ENCODE data around the gene TSPEAR. TPM values are rescaled to one million over a fixed set of nuclear protein-coding genes. Genes with fewer than 3 reads are reported as not detected.
"Not testable (repeated sequence)": the region's sequence is repeated elsewhere in the genome, so short reads cannot be mapped to it uniquely, and the experiment has no call there.

Gene TSPEAR
- total RNA-seq, 1 experiment from 2014 or later = not detected

DNA sequence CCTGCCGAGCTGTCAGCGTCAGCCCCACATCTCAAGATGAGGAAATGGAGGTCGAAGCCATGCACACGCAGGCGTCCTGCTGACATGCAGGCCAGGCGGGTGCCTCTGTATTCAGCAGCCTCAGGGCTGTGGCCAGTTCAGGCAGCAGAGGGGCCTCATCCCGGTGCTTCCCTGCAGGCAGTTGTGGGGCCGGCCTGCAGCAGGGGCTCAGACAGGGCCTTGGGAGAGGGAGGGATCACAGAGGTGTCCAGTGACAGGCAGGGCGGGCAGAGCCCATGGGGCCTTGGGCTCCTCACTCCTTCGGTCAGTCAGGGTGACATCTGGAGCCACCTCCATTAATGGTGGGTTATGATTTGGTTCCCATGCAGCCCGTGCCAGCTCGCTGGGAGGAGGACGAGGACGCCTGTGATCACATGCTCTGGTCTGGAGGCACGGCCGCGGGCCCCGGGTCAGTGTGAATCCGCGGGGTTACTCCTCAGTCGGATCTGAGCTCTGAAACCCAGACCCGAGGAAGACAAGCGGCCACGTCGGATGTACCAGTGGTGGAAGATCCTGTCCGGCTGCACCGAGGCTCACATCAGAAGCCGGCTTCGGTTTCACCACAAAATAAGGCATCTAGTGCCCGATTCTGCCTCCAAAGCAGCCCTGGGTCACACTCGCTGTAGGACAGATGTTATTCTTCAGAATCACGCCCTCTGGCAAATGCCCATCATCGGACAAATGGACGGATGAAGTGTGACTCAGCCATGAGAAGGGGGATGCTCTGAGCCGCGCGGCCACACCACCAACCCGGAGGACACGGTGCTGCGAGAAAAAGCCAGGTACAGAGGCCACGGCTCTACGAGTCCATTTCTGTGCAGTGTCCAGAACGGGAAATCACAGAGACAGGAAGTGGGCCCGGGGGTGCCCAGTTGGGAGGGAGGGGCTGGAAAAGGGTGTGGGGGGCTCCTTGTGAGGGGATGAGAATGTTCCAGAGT lies 204.8 kb downstream of the TSPEAR start:
- Mint-ChIP-seq H3K27me3 (ENCODE audit: insufficient read depth, unreplicated experiment) (peaks cover 17% of the 10 kb centered on the region), H3K4me1 (ENCODE audit: insufficient read depth, unreplicated experiment) (peaks cover 6% of the 10 kb centered on the region), H3K36me3 (ENCODE audit: insufficient read depth, unreplicated experiment) (no peaks in the 10 kb centered on the region), H3K27ac (ENCODE audit: low read depth, unreplicated experiment) (no peak overlapping the region), H3K9me3 (ENCODE audit: unreplicated experiment) (no peaks in the 10 kb centered on the region), H3K4me3 (ENCODE audit: unreplicated experiment) (no peak overlapping the region)
- no TSS peak for BruUV-seq (replicated peaks)
- ChIA-PET CTCF (interaction anchor here (0.6 to 1.7 kb wide), 3 partner anchors 236 to 294 kb away, joined by 3 to 5 read pairs (median 4); no protein-coding TSS in a partner anchor), POLR2A (no interaction called here)
- no peak for DNase-seq (ENCODE audit: unreplicated experiment)
- TF ChIP-seq, protein P1, sequence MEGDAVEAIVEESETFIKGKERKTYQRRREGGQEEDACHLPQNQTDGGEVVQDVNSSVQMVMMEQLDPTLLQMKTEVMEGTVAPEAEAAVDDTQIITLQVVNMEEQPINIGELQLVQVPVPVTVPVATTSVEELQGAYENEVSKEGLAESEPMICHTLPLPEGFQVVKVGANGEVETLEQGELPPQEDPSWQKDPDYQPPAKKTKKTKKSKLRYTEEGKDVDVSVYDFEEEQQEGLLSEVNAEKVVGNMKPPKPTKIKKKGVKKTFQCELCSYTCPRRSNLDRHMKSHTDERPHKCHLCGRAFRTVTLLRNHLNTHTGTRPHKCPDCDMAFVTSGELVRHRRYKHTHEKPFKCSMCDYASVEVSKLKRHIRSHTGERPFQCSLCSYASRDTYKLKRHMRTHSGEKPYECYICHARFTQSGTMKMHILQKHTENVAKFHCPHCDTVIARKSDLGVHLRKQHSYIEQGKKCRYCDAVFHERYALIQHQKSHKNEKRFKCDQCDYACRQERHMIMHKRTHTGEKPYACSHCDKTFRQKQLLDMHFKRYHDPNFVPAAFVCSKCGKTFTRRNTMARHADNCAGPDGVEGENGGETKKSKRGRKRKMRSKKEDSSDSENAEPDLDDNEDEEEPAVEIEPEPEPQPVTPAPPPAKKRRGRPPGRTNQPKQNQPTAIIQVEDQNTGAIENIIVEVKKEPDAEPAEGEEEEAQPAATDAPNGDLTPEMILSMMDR (IDR thresholded peaks at IDR 0.05; ENCODE audit: unreplicated experiment) = no peak
- intact Hi-C loops (cut with micrococcal nuclease) = no loop called here

DNA sequence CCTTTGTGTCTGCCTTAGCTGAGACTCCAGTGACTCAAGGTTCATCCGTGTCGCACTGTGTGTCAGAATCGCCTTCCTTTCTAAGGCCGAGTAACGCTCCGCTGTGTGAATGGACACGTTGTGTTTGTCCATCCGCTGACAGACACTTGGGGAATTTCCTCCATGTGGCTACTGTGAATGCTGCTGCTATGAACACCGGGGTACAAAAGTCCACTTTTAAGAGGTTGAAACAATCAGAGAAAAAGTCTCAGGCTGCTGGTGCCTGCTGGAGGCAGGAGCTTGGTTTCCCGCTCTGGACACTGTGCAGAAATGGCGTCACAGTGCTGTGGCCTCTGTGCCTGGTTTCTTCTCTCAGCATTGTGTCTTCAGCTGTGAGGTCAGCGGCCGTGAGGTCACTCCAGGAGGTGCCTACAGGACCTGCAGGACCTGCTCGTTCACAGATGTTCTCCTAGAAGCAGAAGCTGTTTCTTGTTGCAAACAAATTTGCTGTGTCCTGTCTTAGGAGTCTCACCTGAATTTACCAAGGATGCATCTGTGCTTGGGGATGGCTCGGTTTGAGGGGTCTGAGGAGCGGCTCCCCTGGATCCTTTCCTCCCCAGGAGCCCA lies 205.6 kb downstream of the TSPEAR start:
- no peak for DNase-seq (ENCODE audit: unreplicated experiment)
- intact Hi-C loops (cut with micrococcal nuclease) = no loop called here
- ChIA-PET CTCF (interaction anchor here (0.6 to 1.7 kb wide), 4 partner anchors 190 to 295 kb away, joined by 3 to 5 read pairs (median 4); no protein-coding TSS in a partner anchor), POLR2A (no interaction called here)
- Mint-ChIP-seq H3K9me3 (ENCODE audit: unreplicated experiment) (no peaks in the 10 kb centered on the region), H3K27ac (ENCODE audit: low read depth, unreplicated experiment) (no peak overlapping the region), H3K4me1 (ENCODE audit: insufficient read depth, unreplicated experiment) (peaks cover 6% of the 10 kb centered on the region), H3K27me3 (ENCODE audit: insufficient read depth, unreplicated experiment) (peaks cover 11% of the 10 kb centered on the region), H3K4me3 (ENCODE audit: unreplicated experiment) (no peak overlapping the region), H3K36me3 (ENCODE audit: insufficient read depth, unreplicated experiment) (no peaks in the 10 kb centered on the region)
- TF ChIP-seq, protein P1 (IDR thresholded peaks at IDR 0.05; ENCODE audit: unreplicated experiment) = no peak
- no TSS peak for BruUV-seq (replicated peaks)

- no peak for DNase-seq (ENCODE audit: unreplicated experiment)
- ChIA-PET CTCF (interaction anchor here (0.7 kb wide), 1 partner anchor 179 kb away, joined by 3 read pairs; no protein-coding TSS in a partner anchor), POLR2A (interaction anchor here (0.6 kb wide), 1 partner anchor 14 kb away, joined by 3 read pairs; no protein-coding TSS in a partner anchor)
- Mint-ChIP-seq H3K4me3 (ENCODE audit: unreplicated experiment) (no peak overlapping the region), H3K9me3 (ENCODE audit: unreplicated experiment) (no peaks in the 10 kb centered on the region), H3K4me1 (ENCODE audit: insufficient read depth, unreplicated experiment) (no peaks in the 10 kb centered on the region), H3K27ac (ENCODE audit: low read depth, unreplicated experiment) (no peak overlapping the region), H3K27me3 (ENCODE audit: insufficient read depth, unreplicated experiment) (peaks cover 10% of the 10 kb centered on the region), H3K36me3 (ENCODE audit: insufficient read depth, unreplicated experiment) (no peaks in the 10 kb centered on the region)
- BruUV-seq (replicated peaks) = no TSS peak
- intact Hi-C loops (cut with micrococcal nuclease) = no loop called here
- TF ChIP-seq, protein P1 (IDR thresholded peaks at IDR 0.05; ENCODE audit: unreplicated experiment) = no peak
Observed at GRCh38 chr21:44503901-44504399, 207.4 kb downstream of the TSPEAR start.

GRCh38 chr21:44503006-44503889 lies 208.1 kb downstream of the TSPEAR start:
- intact Hi-C loops (cut with micrococcal nuclease); H3K9me3 Mint-ChIP-seq (ENCODE audit: unreplicated experiment); H3K4me3 Mint-ChIP-seq (ENCODE audit: unreplicated experiment); H3K27ac Mint-ChIP-seq (ENCODE audit: low read depth, unreplicated experiment); H3K4me1 Mint-ChIP-seq (ENCODE audit: insufficient read depth, unreplicated experiment); DNase-seq (ENCODE audit: unreplicated experiment); H3K36me3 Mint-ChIP-seq (ENCODE audit: insufficient read depth, unreplicated experiment); POLR2A ChIA-PET; BruUV-seq (replicated peaks): not testable (repeated sequence)
- H3K27me3 Mint-ChIP-seq (ENCODE audit: insufficient read depth, unreplicated experiment) = peaks cover 16% of the 10 kb centered on the region
- CTCF ChIA-PET = interaction anchor here (0.6 to 0.7 kb wide), 3 partner anchors 8 to 145 kb away, joined by 3 to 4 read pairs (median 4); no protein-coding TSS in a partner anchor
